Transverse colon (tissue), 3 donors: Measurements from ENCODE around the gene EHMT1.

Experiments used
- POLR2A ChIP-seq: fragments of 450-650 bp; IDR thresholded peaks from one replicate; pipeline ENCODE4 v1.6.1; 2016; ENCODE audit warnings: antibody characterized with exemption, mild to moderate bottlenecking, moderate library complexity
- TF ChIP-seq, protein P1 (sequence below), 5 experiments: fragments of 200-600 bp in 3 of 5; fragments of 450-650 bp in 2 of 5; sonication (generic) in 3 of 5; IDR thresholded peaks; 1 replicate in 2 of 5; 2 replicates in 3 of 5; pipeline ENCODE4 v1.5.1; 2016 to 2017; ENCODE audit warnings: antibody characterized with exemption in 5 of 5, inconsistent platforms in 3 of 5, mild to moderate bottlenecking in 2 of 5, moderate library complexity in 1 of 5

DNA sequence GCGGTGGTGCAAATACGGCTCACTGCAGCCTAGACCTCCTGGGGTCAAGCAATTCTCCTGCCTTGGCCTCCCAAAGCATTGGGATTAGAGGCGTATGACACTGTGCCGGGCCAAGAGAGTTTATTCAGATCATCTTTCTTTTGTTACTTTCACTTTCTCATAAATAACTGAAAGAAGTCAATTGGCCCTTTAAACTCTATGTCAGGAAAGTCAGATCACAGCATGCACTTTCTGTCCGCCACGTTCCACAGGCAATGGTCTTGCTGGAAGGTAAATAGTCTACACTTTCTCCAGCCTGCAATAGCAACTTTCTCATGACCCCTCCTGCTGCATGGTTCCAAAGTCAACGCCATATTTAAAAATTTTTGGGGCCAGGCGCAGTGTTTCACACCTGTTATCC lies 19.9 kb upstream of the EHMT1 start:
- TF ChIP-seq, protein P1, sequence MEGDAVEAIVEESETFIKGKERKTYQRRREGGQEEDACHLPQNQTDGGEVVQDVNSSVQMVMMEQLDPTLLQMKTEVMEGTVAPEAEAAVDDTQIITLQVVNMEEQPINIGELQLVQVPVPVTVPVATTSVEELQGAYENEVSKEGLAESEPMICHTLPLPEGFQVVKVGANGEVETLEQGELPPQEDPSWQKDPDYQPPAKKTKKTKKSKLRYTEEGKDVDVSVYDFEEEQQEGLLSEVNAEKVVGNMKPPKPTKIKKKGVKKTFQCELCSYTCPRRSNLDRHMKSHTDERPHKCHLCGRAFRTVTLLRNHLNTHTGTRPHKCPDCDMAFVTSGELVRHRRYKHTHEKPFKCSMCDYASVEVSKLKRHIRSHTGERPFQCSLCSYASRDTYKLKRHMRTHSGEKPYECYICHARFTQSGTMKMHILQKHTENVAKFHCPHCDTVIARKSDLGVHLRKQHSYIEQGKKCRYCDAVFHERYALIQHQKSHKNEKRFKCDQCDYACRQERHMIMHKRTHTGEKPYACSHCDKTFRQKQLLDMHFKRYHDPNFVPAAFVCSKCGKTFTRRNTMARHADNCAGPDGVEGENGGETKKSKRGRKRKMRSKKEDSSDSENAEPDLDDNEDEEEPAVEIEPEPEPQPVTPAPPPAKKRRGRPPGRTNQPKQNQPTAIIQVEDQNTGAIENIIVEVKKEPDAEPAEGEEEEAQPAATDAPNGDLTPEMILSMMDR (IDR thresholded peaks at IDR 0.05), result no peak
- TF ChIP-seq POLR2A, result no peak
